Skeletal muscle satellite cell (primary cell): Measurements from ENCODE around the gene CELA3B.

Experiments used
- H3K27me3 ChIP-seq: 2 replicates; pipeline ENCODE4 v1.7.0; 2013; ENCODE audit warnings: low read length; ENCODE audit not compliant: control insufficient read depth, insufficient read depth
- H3K36me3 ChIP-seq: 2 replicates; pipeline ENCODE4 v1.7.0; 2013; ENCODE audit warnings: mild to moderate bottlenecking, control low read depth, low read length; ENCODE audit not compliant: insufficient read depth
- H3K4me1 ChIP-seq: 2 replicates; pipeline ENCODE4 v1.7.0; 2013; ENCODE audit warnings: low read length; ENCODE audit not compliant: control insufficient read depth, insufficient read depth
- H3K4me2 ChIP-seq: 2 replicates; pipeline ENCODE4 v1.7.0; 2013; ENCODE audit warnings: mild to moderate bottlenecking, low read length
- H3K4me3 ChIP-seq: 2 replicates; pipeline ENCODE4 v1.7.0; 2013; ENCODE audit warnings: low read length
- H3K9ac ChIP-seq: 2 replicates; pipeline ENCODE4 v1.7.0; 2013; ENCODE audit warnings: mild to moderate bottlenecking, low read depth, low read length, moderate library complexity
- H3K9me3 ChIP-seq: replicated peaks from 2 replicates; pipeline ENCODE4 v1.7.0; 2013; ENCODE audit warnings: mild to moderate bottlenecking, control low read depth, low read length

CELA3B gene

DNA sequence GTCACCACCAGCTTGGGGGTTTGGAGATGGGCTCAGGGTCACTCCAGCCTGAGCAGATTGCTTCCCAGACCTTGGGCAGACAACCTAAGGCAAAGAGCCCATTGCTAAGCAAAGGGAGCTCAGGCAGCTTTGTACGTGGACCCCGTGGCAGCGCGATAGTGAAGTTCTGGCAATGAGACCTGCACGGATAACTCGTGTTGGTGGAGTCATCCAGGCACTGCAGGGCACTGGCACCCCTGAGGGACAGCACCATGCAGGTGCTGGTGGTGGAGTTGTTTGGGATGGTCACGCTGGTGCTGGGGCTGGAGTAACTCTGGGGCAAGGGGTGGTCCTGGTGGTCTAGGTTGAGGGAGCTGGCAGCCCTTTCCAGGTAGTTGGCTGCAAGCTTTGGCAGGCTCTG is 26.1 kb upstream of the CELA3B start:
- H3K4me3 ChIP-seq: no peak overlapping the region
- no peaks in the 10 kb centered on the region for H3K36me3 ChIP-seq
- H3K9ac ChIP-seq: no peak overlapping the region
- peaks cover 4% of the 10 kb centered on the region for H3K27me3 ChIP-seq
- no peak overlapping the region for H3K4me2 ChIP-seq
- no peaks in the 10 kb centered on the region for H3K9me3 ChIP-seq
- peaks cover 4% of the 10 kb centered on the region for H3K4me1 ChIP-seq

DNA sequence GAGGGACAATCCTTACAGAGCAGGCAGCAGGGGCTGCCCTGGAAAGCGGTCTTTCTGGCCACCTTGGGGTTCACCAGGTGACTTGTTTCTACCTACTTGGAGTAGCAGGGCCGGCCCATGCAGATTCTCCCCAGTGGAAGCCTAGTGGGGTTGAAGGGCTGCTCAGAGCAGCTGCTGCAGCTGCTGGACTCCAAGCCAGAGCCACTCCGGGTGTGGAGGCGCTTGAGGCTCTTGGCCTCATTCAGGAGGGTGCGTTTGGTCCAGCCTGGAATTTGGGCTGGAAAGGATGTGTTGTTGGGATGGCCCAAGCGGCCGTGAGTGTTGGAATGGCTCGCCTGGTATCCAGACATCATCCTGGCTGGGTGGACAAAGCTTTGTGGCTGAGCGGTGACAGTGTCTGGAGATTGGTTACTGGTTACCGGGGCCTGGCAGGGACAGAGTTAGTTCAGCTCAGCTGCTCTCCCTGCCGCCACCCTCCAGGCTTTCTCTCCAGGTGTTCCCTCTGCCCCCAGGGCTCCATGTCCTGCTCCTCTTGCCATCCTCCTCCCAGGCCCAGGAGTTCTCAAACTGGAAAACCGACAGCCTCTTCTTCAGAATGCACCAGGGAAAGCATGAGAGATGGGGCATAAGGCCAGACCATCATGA is 25.5 kb upstream of the CELA3B start:
- Histone ChIP-seq H3K4me2 (no peak overlapping the region), H3K9ac (no peak overlapping the region), H3K36me3 (no peaks in the 10 kb centered on the region), H3K4me1 (peaks cover 8% of the 10 kb centered on the region), H3K9me3 (no peaks in the 10 kb centered on the region), H3K27me3 (peaks cover 4% of the 10 kb centered on the region), H3K4me3 (no peak overlapping the region)

DNA sequence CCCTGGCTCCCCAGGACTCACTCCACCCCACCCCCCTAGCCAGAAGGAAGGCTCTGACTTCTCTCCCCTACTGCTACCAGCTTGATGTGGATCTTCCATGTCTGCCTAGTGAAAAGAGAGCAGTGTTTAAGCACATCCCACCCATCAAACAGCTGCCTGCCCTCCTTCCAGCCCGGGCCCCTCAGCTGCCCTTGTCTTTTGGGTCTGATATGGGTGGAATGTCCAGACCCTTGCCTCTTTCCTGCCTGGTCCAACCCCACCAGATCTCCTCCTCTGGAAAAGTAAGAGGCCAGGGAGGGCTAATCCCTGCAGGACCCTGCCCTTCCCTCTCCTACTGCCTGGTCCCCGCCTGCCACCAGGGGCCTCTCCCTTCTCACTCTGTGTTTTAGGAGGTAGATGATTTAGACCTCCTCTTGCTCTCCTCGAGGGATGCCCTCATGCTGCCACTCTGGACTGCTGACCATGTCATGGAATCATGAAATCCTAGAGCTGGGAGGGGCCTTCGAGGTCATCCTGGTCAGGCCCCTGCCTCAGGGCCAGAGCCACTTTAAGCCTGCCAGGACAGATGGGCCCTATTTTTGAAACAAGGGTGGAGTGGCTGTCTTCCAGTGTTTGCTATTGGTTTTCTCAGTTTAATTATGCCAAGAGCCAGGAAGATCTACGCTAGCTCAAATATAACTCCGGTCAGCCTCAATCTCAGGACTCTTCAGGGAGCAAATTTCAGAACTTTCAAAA is 23.9 kb upstream of the CELA3B start:
- peaks cover 4% of the 10 kb centered on the region for H3K27me3 ChIP-seq
- H3K36me3 ChIP-seq: no peaks in the 10 kb centered on the region
- H3K4me1 ChIP-seq: peaks cover 19% of the 10 kb centered on the region
- H3K4me2 ChIP-seq: no peak overlapping the region
- H3K9ac ChIP-seq: no peak overlapping the region
- H3K4me3 ChIP-seq: no peak overlapping the region
- H3K9me3 ChIP-seq: no peaks in the 10 kb centered on the region

GRCh38 chr1:21955058-21955457 is 21.8 kb upstream of the CELA3B start:
- peaks cover 19% of the 10 kb centered on the region for H3K4me1 ChIP-seq
- H3K36me3 ChIP-seq: no peaks in the 10 kb centered on the region
- H3K9ac ChIP-seq: no peak overlapping the region
- no peak overlapping the region for H3K4me3 ChIP-seq
- H3K9me3 ChIP-seq: no peaks in the 10 kb centered on the region
- H3K4me2 ChIP-seq: no peak overlapping the region
- peaks cover 4% of the 10 kb centered on the region for H3K27me3 ChIP-seq

DNA sequence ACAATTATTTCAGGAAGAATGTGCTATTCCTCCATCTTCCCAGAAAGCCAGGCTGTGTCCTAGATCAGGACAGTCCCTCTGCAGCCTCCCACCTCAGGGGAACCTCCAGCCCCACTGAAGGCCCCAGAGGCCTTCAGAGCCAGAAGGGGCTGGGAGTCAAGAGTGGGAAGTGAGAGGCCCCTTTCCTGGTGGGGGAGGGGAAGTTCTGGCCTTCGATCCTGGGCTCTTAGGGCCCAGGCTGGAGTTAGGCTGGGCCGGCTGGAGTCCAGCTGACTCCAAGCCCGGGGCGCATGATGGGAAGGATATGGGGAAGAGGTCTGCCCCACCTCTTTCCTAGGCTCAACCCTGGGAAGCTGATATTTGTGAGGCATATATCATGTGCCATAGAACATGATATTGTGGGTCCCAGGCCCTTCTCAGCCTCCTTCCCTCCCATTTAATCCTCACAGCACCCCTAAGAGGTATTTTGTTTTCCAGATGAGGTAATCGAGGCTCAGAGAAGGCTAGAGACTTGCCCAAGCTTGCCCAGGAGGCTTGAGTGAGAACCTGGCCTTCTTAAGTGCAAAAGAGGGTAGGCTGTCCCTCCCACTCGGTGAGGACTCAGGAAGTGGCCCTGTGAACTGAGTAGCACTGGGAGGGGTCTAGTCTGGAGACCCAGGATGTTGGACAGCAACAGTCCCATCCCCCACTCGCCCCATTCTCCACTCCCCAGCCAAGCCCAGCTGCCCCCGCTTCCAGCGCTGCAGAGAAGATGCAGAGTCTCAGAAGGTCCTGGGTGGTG is 21.1 kb upstream of the CELA3B start:
- H3K27me3 ChIP-seq: peaks cover 3% of the 10 kb centered on the region
- no peak overlapping the region for H3K9ac ChIP-seq
- no peaks in the 10 kb centered on the region for H3K36me3 ChIP-seq
- H3K4me3 ChIP-seq: no peak overlapping the region
- no peaks in the 10 kb centered on the region for H3K9me3 ChIP-seq
- peaks cover 19% of the 10 kb centered on the region for H3K4me1 ChIP-seq
- no peak overlapping the region for H3K4me2 ChIP-seq

- H3K9me3 ChIP-seq: no peaks in the 10 kb centered on the region
- H3K4me1 ChIP-seq: peaks cover 19% of the 10 kb centered on the region
- no peaks in the 10 kb centered on the region for H3K36me3 ChIP-seq
- H3K9ac ChIP-seq: no peak overlapping the region
- no peak overlapping the region for H3K4me3 ChIP-seq
- peak overlapping the region; percentile 9 for H3K4me2 ChIP-seq
- no peaks in the 10 kb centered on the region for H3K27me3 ChIP-seq
These were observed 19.9 kb upstream of the CELA3B start for GRCh38 chr1:21956720-21957552.

- Histone ChIP-seq H3K4me1 (peaks cover 18% of the 10 kb centered on the region), H3K9ac (no peak overlapping the region), H3K4me3 (no peak overlapping the region), H3K4me2 (no peak overlapping the region), H3K9me3 (no peaks in the 10 kb centered on the region), H3K36me3 (no peaks in the 10 kb centered on the region), H3K27me3 (no peaks in the 10 kb centered on the region)
These were observed 15.5 kb upstream of the CELA3B start for GRCh38 chr1:21961337-21961736.

DNA sequence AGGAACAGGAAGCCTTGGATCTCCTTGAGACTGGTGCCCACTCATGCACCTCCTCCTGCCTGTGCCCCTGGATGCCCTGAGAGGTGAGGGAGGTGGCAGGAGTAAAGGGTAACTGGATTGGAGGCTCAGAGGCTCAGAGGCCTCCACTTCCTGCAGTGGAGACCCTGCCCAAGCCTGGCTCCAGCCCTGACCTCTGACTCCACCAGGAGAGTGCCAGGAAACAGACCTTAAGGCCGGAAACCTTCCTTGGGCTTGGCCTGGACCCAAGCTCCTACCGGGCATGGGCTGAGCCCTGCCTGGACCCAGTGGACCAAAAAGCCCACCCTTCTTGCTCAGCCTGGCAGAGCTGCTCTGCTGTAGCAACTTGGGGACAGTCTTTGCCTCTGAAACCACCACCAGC is 15.0 kb upstream of the CELA3B start:
- H3K9ac ChIP-seq: no peak overlapping the region
- no peaks in the 10 kb centered on the region for H3K36me3 ChIP-seq
- H3K4me1 ChIP-seq: peaks cover 18% of the 10 kb centered on the region
- H3K4me2 ChIP-seq: no peak overlapping the region
- no peak overlapping the region for H3K4me3 ChIP-seq
- H3K9me3 ChIP-seq: no peaks in the 10 kb centered on the region
- H3K27me3 ChIP-seq: no peaks in the 10 kb centered on the region

DNA sequence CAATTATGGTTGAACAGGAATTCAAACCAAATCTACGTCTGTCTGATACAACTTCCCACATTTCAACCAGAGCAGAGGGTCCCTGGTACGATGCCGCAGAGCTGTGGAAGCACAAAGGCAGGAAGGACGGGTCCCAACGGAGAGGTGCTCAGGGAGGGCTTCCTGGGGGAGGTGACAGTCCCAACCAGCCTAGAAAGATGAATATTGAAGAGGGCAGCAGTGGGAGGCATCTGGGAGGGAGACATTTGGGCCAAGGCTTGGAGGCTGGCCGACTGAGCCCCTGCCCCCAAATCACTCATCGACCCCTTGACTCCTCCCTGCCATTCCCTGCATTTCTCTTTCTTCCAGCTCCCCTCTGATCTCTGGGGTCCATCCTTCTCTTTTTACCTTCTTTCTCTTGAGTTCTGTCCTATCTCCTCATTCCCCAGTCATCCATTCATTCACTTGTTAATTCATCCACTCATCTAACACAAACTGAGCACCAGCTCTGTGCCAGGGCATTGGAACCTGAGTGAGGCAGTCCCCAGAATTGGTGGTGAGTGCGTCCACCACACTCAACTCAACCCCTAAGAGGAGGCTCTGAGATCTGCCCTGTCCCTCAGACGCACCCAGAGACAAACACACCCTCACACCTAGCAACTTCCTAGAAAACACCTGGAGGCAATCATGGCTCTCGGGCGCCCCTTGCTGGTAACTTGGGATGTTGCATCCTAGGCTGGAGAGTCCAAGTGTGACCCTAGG is 13.2 kb upstream of the CELA3B start:
- peaks cover 15% of the 10 kb centered on the region for H3K4me1 ChIP-seq
- no peak overlapping the region for H3K4me2 ChIP-seq
- H3K27me3 ChIP-seq: no peaks in the 10 kb centered on the region
- H3K36me3 ChIP-seq: no peaks in the 10 kb centered on the region
- no peak overlapping the region for H3K9ac ChIP-seq
- H3K4me3 ChIP-seq: no peak overlapping the region
- no peaks in the 10 kb centered on the region for H3K9me3 ChIP-seq

DNA sequence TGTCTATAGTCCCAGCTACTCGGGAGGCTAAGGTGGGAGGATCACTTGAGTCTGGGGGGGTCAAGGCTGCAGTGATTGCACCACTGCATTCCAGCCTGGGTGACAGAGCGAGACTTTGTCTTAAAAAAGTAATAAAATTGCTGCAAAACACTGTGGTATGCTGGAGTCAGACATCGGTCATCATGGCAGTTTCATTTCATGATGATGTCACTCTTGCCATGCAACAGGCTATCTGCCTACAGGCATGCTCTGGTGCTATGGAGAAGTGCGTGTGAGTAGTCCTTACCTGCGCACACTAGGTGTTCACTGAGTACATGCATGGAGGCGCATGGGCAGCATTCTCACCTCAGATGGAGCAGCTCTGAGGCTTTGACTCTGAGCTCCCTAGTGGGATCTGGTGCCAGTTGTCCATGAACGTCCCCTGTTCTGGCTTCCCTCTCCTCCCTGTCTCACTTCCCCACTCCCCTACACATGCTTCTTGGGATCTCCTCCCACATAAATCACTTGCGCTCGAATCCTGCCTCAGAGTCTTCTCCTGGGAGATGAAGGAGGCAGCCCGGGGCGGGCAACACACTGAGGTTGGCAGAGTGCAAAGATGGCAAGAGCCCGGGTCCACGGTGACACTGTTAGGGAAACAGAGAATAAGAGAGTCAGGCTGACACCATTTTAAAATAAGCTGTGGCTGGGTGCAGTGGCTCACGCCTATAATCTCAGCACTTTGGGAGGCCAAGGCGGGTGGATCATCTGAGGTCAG is 10.4 kb upstream of the CELA3B start:
- Histone ChIP-seq H3K4me1 (peaks cover 15% of the 10 kb centered on the region), H3K9me3 (no peaks in the 10 kb centered on the region), H3K4me2 (peak overlapping the region; percentile 39), H3K36me3 (no peaks in the 10 kb centered on the region), H3K9ac (no peak overlapping the region), H3K4me3 (no peak overlapping the region), H3K27me3 (no peaks in the 10 kb centered on the region)
